ENCODE measurements around the gene GSK3A.
A peak's percentile ranks its signal among the peaks of the same experiment; 100 is the strongest.

The GSK3A gene

GRCh38 chr19:42219812-42220750 lies 22.3 kb downstream of the GSK3A start, which contains the start of gene ZNF526:
ZNF526 (plus strand) TSS chr19:42220312; CDS start chr19:42224404, 4,092 bp downstream.
- no peak for TF ChIP-seq CTCF (IDR thresholded peaks at IDR 0.05; ENCODE audit: low read depth, low read length, missing control alignments)
- DNase-seq (ENCODE audit: extremely low read depth, low read depth) = peak; percentile 93
- peak within 1 kb of the TSS; percentile 68 for H3K4me3 ChIP-seq (replicated peaks; ENCODE audit: low read depth, low read length)

GRCh38 chr19:42217520-42218437 lies 24.6 kb downstream of the GSK3A start, which contains the start of gene DEDD2:
DEDD2 (minus strand) TSS chr19:42217677; CDS start chr19:42217007, 670 bp downstream.
- no peak for TF ChIP-seq CTCF (IDR thresholded peaks at IDR 0.05; ENCODE audit: low read depth, low read length, missing control alignments)
- peak within 1 kb of the TSS; percentile 86 for H3K4me3 ChIP-seq (replicated peaks; ENCODE audit: low read depth, low read length)
- peak; percentile 94 for DNase-seq (ENCODE audit: extremely low read depth, low read depth)

- DNase-seq (ENCODE audit: extremely low read depth, low read depth) = no peak
- no peak for TF ChIP-seq CTCF (IDR thresholded peaks at IDR 0.05; ENCODE audit: low read depth, low read length, missing control alignments)
- peak overlapping the region; percentile 86 for H3K4me3 ChIP-seq (replicated peaks; ENCODE audit: low read depth, low read length)
These were observed 25.5 kb downstream of the GSK3A start for GRCh38 chr19:42216653-42217519.

- no peak overlapping the region for H3K4me3 ChIP-seq (replicated peaks; ENCODE audit: low read depth, low read length)
- no peak for DNase-seq (ENCODE audit: extremely low read depth, low read depth)
- TF ChIP-seq CTCF (IDR thresholded peaks at IDR 0.05; ENCODE audit: low read depth, low read length, missing control alignments) = no peak
These were observed 27.5 kb downstream of the GSK3A start for GRCh38 chr19:42214810-42215485.

- no peak for TF ChIP-seq CTCF (IDR thresholded peaks at IDR 0.05; ENCODE audit: low read depth, low read length, missing control alignments)
- no peak for DNase-seq (ENCODE audit: extremely low read depth, low read depth)
- H3K4me3 ChIP-seq (replicated peaks; ENCODE audit: low read depth, low read length) = no peak overlapping the region
These were observed 29.5 kb downstream of the GSK3A start for GRCh38 chr19:42212886-42213285.
